ENCODE measurements around the gene PPIL6.
"Not testable (repeated sequence)": the region's sequence is repeated elsewhere in the genome, so short reads cannot be mapped to it uniquely, and the experiment has no call there.

PPIL6 gene

DNA sequence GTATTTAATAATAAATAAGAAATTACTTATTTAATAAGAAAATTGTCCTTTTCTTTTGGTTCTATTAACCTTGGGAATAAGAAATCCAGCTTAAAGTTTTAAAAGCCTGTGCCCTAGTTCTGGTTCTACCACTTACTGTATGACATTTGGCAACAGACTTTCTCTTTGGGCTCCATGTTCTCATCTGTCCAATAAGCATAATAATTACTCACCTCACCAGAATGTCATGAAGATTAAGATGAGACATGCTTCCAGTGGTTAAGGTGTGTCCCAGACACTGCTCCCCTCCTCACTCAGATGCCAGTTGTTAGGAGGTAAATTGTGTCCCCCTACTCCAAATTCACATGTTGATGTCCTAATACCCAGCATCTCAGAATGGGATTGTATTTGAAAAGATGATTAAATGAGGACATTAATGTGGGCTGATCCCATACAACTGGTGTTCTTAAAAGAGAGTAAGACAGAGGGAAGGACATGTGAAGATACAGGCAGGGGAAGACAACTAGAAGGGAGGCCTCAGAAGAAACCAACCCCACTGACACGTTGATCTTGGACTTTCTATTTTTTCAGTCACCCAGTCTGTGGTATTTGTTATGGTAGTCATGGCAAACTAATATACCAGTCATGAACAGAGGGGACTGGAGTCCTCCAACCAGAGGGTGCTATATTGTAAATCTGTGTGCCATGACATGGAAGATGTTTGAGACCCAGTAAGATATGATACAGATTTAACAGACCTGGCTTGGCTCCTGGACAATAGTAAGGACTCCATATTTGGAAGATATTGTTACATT lies 21.5 kb upstream of the PPIL6 start:
- H3K36me3 ChIP-seq (ENCODE audit: insufficient read depth, low read length), result peaks cover 36% of the 10 kb centered on the region
- peaks cover 21% of the 10 kb centered on the region for H3K4me1 ChIP-seq (ENCODE audit: control insufficient read depth, insufficient read depth, low read length)
- H3K9me3 ChIP-seq (replicated peaks; ENCODE audit: low read length), result no peaks in the 10 kb centered on the region
- no peak overlapping the region for H3K4me2 ChIP-seq (ENCODE audit: low read length)
- no peaks in the 10 kb centered on the region for H3K27me3 ChIP-seq (ENCODE audit: control insufficient read depth, insufficient read depth, low read length)
- no peak overlapping the region for H3K9ac ChIP-seq (ENCODE audit: low read depth, low read length)
- H3K4me3 ChIP-seq (ENCODE audit: low read length), result no peak overlapping the region

DNA sequence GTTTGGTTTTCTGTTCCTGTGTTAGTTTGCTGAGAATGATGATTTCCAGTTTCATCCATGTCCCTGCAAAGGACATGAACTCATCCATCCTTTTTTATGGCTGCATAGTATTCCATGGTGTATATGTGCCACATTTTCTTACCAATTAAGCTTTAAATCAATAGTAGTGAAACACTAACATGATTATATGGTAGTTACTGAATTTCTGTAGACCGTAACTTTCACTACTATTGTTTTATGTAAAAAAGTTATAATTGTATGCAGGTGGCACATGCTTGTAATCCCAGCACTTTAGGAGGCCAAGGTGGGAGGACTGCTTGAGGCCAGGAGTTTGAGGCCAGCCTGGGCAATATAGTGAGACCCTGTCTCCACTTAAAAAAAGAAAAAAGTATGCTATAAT lies 20.8 kb upstream of the PPIL6 start:
- peaks cover 33% of the 10 kb centered on the region for H3K36me3 ChIP-seq (ENCODE audit: insufficient read depth, low read length)
- not testable (repeated sequence) for H3K9me3 ChIP-seq (replicated peaks; ENCODE audit: low read length); H3K4me2 ChIP-seq (ENCODE audit: low read length); H3K4me3 ChIP-seq (ENCODE audit: low read length); H3K9ac ChIP-seq (ENCODE audit: low read depth, low read length); H3K27me3 ChIP-seq (ENCODE audit: control insufficient read depth, insufficient read depth, low read length)
- H3K4me1 ChIP-seq (ENCODE audit: control insufficient read depth, insufficient read depth, low read length), result peaks cover 27% of the 10 kb centered on the region

DNA sequence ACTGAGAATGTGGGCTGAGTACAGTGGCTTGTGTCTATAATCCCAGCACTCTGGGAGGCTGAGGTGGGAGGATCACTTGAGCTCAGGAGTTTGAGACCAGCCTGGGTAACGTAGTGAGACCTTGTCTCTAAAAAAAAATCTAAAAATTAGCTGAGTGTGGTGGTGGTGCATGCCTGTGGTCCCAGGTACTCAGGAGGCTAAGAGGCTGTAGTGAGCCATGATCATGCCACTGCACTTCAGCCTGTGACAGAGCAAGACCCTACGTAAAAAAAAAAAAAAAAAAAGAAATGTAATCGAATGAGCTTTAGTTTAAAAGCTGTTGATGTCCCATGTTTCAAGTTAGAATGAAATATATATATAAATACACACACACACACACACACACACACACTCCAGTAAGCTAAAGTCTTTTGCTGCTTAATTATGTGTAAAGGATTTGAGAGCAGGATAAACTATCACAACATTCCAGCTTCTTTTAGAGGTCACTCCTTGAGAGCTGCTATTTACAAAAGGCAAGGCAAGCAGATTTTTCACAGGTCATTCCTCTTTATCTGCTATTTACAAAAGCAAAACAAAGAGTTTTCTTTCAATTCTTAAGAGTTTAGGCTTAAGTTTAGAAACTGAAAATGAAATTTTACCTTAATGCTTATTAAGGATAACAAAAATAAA lies 19.9 kb upstream of the PPIL6 start:
- peaks cover 27% of the 10 kb centered on the region for H3K4me1 ChIP-seq (ENCODE audit: control insufficient read depth, insufficient read depth, low read length)
- no peaks in the 10 kb centered on the region for H3K9me3 ChIP-seq (replicated peaks; ENCODE audit: low read length)
- H3K27me3 ChIP-seq (ENCODE audit: control insufficient read depth, insufficient read depth, low read length), result no peaks in the 10 kb centered on the region
- no peak overlapping the region for H3K4me2 ChIP-seq (ENCODE audit: low read length)
- no peak overlapping the region for H3K9ac ChIP-seq (ENCODE audit: low read depth, low read length)
- H3K36me3 ChIP-seq (ENCODE audit: insufficient read depth, low read length), result peaks cover 24% of the 10 kb centered on the region
- no peak overlapping the region for H3K4me3 ChIP-seq (ENCODE audit: low read length)

DNA sequence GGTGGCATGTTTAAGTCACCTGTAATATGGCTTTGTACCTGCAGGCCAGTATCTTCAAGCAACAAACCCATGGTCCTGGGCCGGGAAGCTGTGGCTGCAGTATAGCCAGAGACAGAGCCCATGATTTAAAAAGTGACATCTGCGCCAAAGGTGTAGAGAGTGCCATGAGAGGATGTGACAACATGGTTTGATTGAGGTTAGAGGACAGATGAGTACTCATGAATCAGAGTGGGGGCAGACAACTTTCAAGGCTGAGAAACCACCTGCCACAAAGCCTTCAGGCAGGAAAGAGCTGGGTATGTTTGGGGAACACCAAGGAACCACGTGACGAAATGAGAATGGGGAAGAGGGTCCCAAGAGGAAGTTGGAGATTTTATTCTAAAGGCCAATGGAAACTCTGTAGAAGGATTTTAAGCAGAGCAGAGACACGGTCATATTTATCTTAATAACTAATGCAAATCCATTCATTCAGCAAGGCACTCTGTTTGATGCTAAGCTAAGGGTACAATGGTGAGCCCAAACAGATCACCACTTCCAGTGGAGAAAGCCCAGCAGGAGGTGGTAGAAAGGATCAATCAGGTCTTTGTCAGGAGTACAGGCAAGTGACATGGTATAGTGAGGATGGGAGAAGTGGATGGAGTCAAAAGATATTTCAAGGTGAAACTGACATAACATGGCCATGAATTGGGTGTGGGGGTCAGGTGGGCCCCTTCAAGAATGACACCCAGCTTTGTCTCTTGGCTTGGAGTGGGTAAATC lies 18.5 kb upstream of the PPIL6 start:
- H3K36me3 ChIP-seq (ENCODE audit: insufficient read depth, low read length), result peaks cover 16% of the 10 kb centered on the region
- no peak overlapping the region for H3K4me2 ChIP-seq (ENCODE audit: low read length)
- no peak overlapping the region for H3K4me3 ChIP-seq (ENCODE audit: low read length)
- no peaks in the 10 kb centered on the region for H3K9me3 ChIP-seq (replicated peaks; ENCODE audit: low read length)
- H3K4me1 ChIP-seq (ENCODE audit: control insufficient read depth, insufficient read depth, low read length), result peaks cover 34% of the 10 kb centered on the region
- no peak overlapping the region for H3K9ac ChIP-seq (ENCODE audit: low read depth, low read length)
- no peaks in the 10 kb centered on the region for H3K27me3 ChIP-seq (ENCODE audit: control insufficient read depth, insufficient read depth, low read length)

DNA sequence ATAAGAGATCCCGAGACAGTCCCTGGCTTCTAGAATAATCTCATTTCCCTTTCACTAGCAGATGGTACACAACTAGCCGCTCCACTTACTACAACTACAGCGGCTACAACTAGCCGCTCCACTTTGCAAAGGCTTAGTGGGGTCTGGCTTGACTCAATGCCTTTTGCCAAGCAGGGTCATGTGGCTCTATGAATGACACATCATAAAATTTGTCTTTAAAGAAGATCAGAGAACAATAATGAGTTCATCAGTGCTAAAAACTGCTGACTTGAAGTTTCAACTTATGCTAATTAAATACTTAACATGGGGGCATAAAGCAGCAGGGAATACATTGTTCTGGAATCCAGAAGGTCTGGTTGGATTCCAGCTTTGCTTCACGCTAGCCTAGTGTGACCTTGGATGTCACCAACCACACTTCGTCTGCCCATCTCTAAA lies 17.2 kb upstream of the PPIL6 start:
- Histone ChIP-seq H3K4me3 (ENCODE audit: low read length) (peak overlapping the region; percentile 95), H3K27me3 (ENCODE audit: control insufficient read depth, insufficient read depth, low read length) (no peaks in the 10 kb centered on the region), H3K9ac (ENCODE audit: low read depth, low read length) (peak overlapping the region; percentile 77), H3K4me2 (ENCODE audit: low read length) (peak overlapping the region; percentile 93), H3K36me3 (ENCODE audit: insufficient read depth, low read length) (peaks cover 25% of the 10 kb centered on the region), H3K4me1 (ENCODE audit: control insufficient read depth, insufficient read depth, low read length) (peaks cover 44% of the 10 kb centered on the region), H3K9me3 (replicated peaks; ENCODE audit: low read length) (no peaks in the 10 kb centered on the region)

DNA sequence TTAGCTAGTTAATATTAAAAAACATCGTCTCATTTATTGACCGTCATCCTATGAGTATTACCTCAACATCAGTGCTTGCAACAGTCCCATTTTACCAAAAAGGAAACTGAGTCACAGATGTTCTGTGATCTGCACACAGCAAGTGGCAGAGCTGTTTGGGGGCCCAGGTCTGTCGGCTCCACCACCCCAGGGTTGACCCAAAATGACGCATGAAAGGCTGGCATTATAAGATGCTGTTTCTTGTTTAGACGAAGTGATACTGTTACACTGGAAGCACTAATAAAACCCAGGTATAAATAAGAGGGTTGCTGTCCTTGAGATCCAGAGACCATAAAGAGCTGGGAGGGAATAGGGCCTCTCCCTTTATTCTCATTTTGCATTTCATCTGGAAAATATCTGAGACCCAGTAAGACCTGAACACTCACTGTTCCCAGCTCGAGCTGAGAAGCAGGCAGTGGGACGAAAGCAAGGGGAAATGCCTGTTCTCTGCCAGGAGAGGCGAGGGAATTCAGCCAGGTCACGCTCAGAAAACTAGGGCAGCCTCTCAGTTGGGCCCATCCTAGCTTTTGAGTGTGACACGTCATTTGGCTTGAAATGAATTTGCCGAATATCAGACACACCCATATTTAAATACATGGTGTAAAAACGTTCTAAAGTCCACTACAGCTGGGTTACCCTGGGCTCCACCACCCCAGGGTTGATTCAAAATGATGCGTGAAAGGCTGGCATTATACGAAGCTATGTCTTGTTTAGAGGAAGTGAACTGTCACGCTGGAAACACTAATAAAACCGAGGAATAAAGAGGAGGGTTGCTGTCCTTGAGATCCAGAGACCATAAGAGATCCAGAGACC lies 16.5 kb upstream of the PPIL6 start:
- H3K9ac ChIP-seq (ENCODE audit: low read depth, low read length), result peak overlapping the region; percentile 77
- peaks cover 43% of the 10 kb centered on the region for H3K4me1 ChIP-seq (ENCODE audit: control insufficient read depth, insufficient read depth, low read length)
- H3K27me3 ChIP-seq (ENCODE audit: control insufficient read depth, insufficient read depth, low read length), result no peaks in the 10 kb centered on the region
- peak overlapping the region; percentile 93 for H3K4me2 ChIP-seq (ENCODE audit: low read length)
- H3K36me3 ChIP-seq (ENCODE audit: insufficient read depth, low read length), result peaks cover 25% of the 10 kb centered on the region
- H3K4me3 ChIP-seq (ENCODE audit: low read length), result peak overlapping the region; percentile 95
- H3K9me3 ChIP-seq (replicated peaks; ENCODE audit: low read length), result no peaks in the 10 kb centered on the region

DNA sequence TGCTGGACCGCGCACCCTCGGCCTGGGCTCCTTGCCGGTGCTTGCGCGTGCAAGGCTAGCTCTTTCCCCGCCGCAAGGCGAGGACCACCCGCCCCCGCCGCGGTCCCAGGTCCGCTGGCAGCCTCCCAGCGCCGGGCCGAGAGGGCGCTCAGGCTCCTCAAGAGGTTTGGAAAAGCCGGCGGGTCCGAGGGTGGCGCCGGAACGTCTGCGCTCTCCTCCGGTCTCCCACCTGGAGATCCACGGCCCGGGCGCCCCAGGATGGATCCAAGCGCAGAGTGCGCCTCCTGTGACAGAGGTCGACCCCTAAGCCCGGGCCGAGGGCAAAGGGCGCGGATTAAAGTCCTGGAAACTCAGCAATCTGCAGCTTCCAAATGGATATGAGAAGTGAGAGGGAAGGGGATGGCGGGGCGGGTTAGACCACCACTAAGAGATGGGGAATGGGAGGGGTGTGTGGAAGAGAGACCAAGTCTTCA lies 15.7 kb upstream of the PPIL6 start:
- Histone ChIP-seq H3K9me3 (replicated peaks; ENCODE audit: low read length) (no peaks in the 10 kb centered on the region), H3K27me3 (ENCODE audit: control insufficient read depth, insufficient read depth, low read length) (no peaks in the 10 kb centered on the region), H3K4me1 (ENCODE audit: control insufficient read depth, insufficient read depth, low read length) (peaks cover 39% of the 10 kb centered on the region), H3K4me3 (ENCODE audit: low read length) (peak overlapping the region; percentile 95), H3K4me2 (ENCODE audit: low read length) (peak overlapping the region; percentile 93), H3K9ac (ENCODE audit: low read depth, low read length) (peak overlapping the region; percentile 77), H3K36me3 (ENCODE audit: insufficient read depth, low read length) (peaks cover 26% of the 10 kb centered on the region)

DNA sequence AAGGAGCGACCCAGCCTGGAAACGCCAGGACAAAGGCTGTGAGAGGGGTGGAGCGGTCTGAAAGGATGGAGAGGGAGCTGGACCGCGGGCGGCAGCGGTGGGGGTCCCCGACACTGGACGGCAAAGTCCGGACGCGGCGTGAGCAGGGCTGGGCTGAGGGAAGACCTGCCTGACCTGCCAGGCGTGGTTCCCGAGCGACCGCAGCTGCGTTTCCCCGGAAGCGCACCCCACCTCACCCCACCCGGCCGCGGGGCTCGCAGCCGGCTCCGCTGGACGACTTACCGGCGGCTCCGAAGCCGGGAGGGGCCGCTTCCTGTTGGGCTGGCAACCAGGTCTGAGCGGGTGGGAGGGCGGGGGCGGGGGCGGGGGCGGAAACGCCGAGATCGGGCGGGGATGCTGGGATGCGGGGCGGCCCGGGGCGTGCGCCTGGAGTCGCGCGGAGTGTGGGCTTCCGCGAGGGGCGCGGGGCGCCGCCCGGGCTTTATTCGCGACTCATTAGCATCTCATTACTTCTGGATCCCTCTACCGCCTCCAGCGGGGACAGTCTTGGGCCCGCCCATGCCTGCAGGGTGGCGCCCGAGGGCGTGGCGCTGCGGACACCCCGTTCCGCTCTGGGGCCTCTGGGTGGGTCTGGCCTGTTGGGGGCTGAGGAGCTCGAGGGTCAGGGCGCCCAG lies 15.1 kb upstream of the PPIL6 start, which contains the start of gene MICAL1:
Gene MICAL1, minus strand, starts transcription at position 336 of the 674 bp plus-strand sequence. CDS start 1,576 bp downstream, outside the sequence.
- Histone ChIP-seq H3K9ac (ENCODE audit: low read depth, low read length) (peak within 1 kb of the TSS; percentile 89), H3K4me1 (ENCODE audit: control insufficient read depth, insufficient read depth, low read length) (peaks cover 39% of the 10 kb centered on the region), H3K36me3 (ENCODE audit: insufficient read depth, low read length) (peaks cover 28% of the 10 kb centered on the region), H3K4me3 (ENCODE audit: low read length) (peak within 1 kb of the TSS; percentile 95), H3K9me3 (replicated peaks; ENCODE audit: low read length) (no peaks in the 10 kb centered on the region), H3K4me2 (ENCODE audit: low read length) (peak within 1 kb of the TSS; percentile 93), H3K27me3 (ENCODE audit: control insufficient read depth, insufficient read depth, low read length) (no peaks in the 10 kb centered on the region)

DNA sequence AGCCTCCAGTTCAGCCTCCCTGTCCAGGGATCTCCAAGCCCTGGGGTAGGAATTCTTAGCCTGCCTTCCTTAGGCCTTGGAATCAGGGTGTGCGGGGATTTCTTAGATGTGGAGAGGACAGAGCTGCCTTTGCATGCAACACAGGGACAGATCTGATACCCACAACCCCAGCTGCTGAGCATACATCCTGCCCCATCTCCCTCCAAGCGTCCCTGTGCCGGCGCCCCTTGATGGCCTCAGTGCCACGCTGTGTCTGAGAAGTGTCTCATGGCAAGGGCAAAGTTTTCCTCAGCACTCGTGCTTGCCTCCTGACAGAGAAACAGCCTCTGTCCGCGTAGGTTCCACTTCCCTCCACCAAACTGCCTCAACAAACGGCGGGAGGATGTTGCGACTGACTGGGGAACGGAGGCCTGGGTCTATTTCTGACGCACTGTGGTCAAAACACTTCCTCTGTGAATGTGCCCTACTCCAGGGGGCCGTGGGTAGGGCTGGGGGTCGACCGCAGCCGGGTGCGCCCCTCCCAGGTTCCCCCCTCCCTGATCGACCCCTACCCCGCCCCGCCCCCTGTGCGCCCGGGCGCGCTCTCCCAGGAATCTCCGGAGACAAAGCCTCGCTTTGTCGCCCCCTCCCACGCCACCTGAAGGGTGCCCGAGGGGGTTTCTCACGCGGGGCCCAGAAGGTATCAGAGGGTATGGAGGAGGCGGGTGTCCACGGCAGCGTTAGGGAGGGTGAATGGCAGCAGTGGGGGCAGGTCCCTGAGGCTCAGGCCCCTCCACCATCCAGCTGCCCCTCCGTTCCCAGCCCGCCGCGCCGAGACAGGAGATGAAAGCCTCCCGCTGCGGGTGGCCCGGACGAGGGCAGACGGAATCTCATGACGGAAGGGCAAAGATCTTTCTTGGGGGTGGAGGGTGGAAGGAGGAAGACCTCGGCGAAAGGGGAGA lies 14.3 kb upstream of the PPIL6 start:
- no peaks in the 10 kb centered on the region for H3K27me3 ChIP-seq (ENCODE audit: control insufficient read depth, insufficient read depth, low read length)
- H3K4me3 ChIP-seq (ENCODE audit: low read length), result peak overlapping the region; percentile 95
- peaks cover 36% of the 10 kb centered on the region for H3K36me3 ChIP-seq (ENCODE audit: insufficient read depth, low read length)
- peak overlapping the region; percentile 89 for H3K9ac ChIP-seq (ENCODE audit: low read depth, low read length)
- H3K4me1 ChIP-seq (ENCODE audit: control insufficient read depth, insufficient read depth, low read length), result peaks cover 39% of the 10 kb centered on the region
- no peaks in the 10 kb centered on the region for H3K9me3 ChIP-seq (replicated peaks; ENCODE audit: low read length)
- H3K4me2 ChIP-seq (ENCODE audit: low read length), result peak overlapping the region; percentile 92

All from skeletal muscle satellite cell (primary cell).